ENCODE measurements around the gene PCDH9. TPM values are rescaled to one million over a fixed set of nuclear protein-coding genes. Genes with fewer than 3 reads are reported as not detected.
"Not testable (repeated sequence)": the region's sequence is repeated elsewhere in the genome, so short reads cannot be mapped to it uniquely, and the experiment has no call there.

PCDH9 gene
- total RNA-seq, 1 experiment from 2014 or later = 0.03 TPM

- in situ Hi-C loops (cut with HindIII; ENCODE audit: low pct_unique_long_range_greater_than_20kb, low sequenced_read_pairs) = no loop called here
- DNase-seq (ENCODE audit: low read depth) = no peak
Observed at GRCh38 chr13:66329988-66330451, 900.1 kb downstream of the PCDH9 start.

GRCh38 chr13:66328476-66328875 lies 901.7 kb downstream of the PCDH9 start:
- no peak for DNase-seq (ENCODE audit: low read depth)
- in situ Hi-C loops (cut with HindIII; ENCODE audit: low pct_unique_long_range_greater_than_20kb, low sequenced_read_pairs) = no loop called here

GRCh38 chr13:66323745-66324347 lies 906.3 kb downstream of the PCDH9 start:
- in situ Hi-C loops (cut with HindIII; ENCODE audit: low pct_unique_long_range_greater_than_20kb, low sequenced_read_pairs) = no loop called here
- no peak for DNase-seq (ENCODE audit: low read depth)

- no peak for DNase-seq (ENCODE audit: low read depth)
- in situ Hi-C loops (cut with HindIII; ENCODE audit: low pct_unique_long_range_greater_than_20kb, low sequenced_read_pairs) = no loop called here
Observed at GRCh38 chr13:66322936-66323335, 907.2 kb downstream of the PCDH9 start.

- DNase-seq (ENCODE audit: low read depth) = no peak
- in situ Hi-C loops (cut with HindIII; ENCODE audit: low pct_unique_long_range_greater_than_20kb, low sequenced_read_pairs) = no loop called here
Observed at GRCh38 chr13:66322193-66322740, 907.9 kb downstream of the PCDH9 start.

GRCh38 chr13:66314911-66315310 lies 915.2 kb downstream of the PCDH9 start:
- in situ Hi-C loops (cut with HindIII; ENCODE audit: low pct_unique_long_range_greater_than_20kb, low sequenced_read_pairs) = no loop called here
- no peak for DNase-seq (ENCODE audit: low read depth)

GRCh38 chr13:66313413-66313812 lies 916.7 kb downstream of the PCDH9 start:
- in situ Hi-C loops (cut with HindIII; ENCODE audit: low pct_unique_long_range_greater_than_20kb, low sequenced_read_pairs) = no loop called here
- no peak for DNase-seq (ENCODE audit: low read depth)

- peak; percentile 76 for DNase-seq (ENCODE audit: low read depth)
- in situ Hi-C loops (cut with HindIII; ENCODE audit: low pct_unique_long_range_greater_than_20kb, low sequenced_read_pairs) = no loop called here
Observed at GRCh38 chr13:66312312-66313087, 917.6 kb downstream of the PCDH9 start.

GRCh38 chr13:66305961-66306617 lies 924.0 kb downstream of the PCDH9 start:
- DNase-seq (ENCODE audit: low read depth) = no peak
- in situ Hi-C loops (cut with HindIII; ENCODE audit: low pct_unique_long_range_greater_than_20kb, low sequenced_read_pairs) = no loop called here

- in situ Hi-C loops (cut with HindIII; ENCODE audit: low pct_unique_long_range_greater_than_20kb, low sequenced_read_pairs) = no loop called here
- no peak for DNase-seq (ENCODE audit: low read depth)
Observed at GRCh38 chr13:66301482-66301881, 928.7 kb downstream of the PCDH9 start.

GRCh38 chr13:66301006-66301405 lies 929.1 kb downstream of the PCDH9 start:
- peak; percentile 19 for DNase-seq (ENCODE audit: low read depth)
- in situ Hi-C loops (cut with HindIII; ENCODE audit: low pct_unique_long_range_greater_than_20kb, low sequenced_read_pairs) = no loop called here

- no peak for DNase-seq (ENCODE audit: low read depth)
- in situ Hi-C loops (cut with HindIII; ENCODE audit: low pct_unique_long_range_greater_than_20kb, low sequenced_read_pairs) = no loop called here
Observed at GRCh38 chr13:66296875-66297274, 933.3 kb downstream of the PCDH9 start.

GRCh38 chr13:66296328-66296727 lies 933.8 kb downstream of the PCDH9 start:
- in situ Hi-C loops (cut with HindIII; ENCODE audit: low pct_unique_long_range_greater_than_20kb, low sequenced_read_pairs) = no loop called here
- no peak for DNase-seq (ENCODE audit: low read depth)

- DNase-seq (ENCODE audit: low read depth); in situ Hi-C loops (cut with HindIII; ENCODE audit: low pct_unique_long_range_greater_than_20kb, low sequenced_read_pairs): not testable (repeated sequence)
Observed at GRCh38 chr13:66286806-66287205, 943.3 kb downstream of the PCDH9 start.

- DNase-seq (ENCODE audit: low read depth) = no peak
- in situ Hi-C loops (cut with HindIII; ENCODE audit: low pct_unique_long_range_greater_than_20kb, low sequenced_read_pairs) = no loop called here
Observed at GRCh38 chr13:66275416-66275815, 954.7 kb downstream of the PCDH9 start.

GRCh38 chr13:66273011-66273410 lies 957.1 kb downstream of the PCDH9 start:
- in situ Hi-C loops (cut with HindIII; ENCODE audit: low pct_unique_long_range_greater_than_20kb, low sequenced_read_pairs) = no loop called here
- DNase-seq (ENCODE audit: low read depth) = no peak

- DNase-seq (ENCODE audit: low read depth) = no peak
- in situ Hi-C loops (cut with HindIII; ENCODE audit: low pct_unique_long_range_greater_than_20kb, low sequenced_read_pairs) = no loop called here
Observed at GRCh38 chr13:66266761-66267160, 963.4 kb downstream of the PCDH9 start.

- no peak for DNase-seq (ENCODE audit: low read depth)
- in situ Hi-C loops (cut with HindIII; ENCODE audit: low pct_unique_long_range_greater_than_20kb, low sequenced_read_pairs) = no loop called here
Observed at GRCh38 chr13:66266348-66266747, 963.8 kb downstream of the PCDH9 start.

- DNase-seq (ENCODE audit: low read depth) = peak; percentile 46
- in situ Hi-C loops (cut with HindIII; ENCODE audit: low pct_unique_long_range_greater_than_20kb, low sequenced_read_pairs) = no loop called here
Observed at GRCh38 chr13:66265371-66265770, 964.8 kb downstream of the PCDH9 start.
